Measurements from ENCODE around the gene SPTBN4. TPM values are rescaled to one million over a fixed set of nuclear protein-coding genes. Genes with fewer than 3 reads are reported as not detected.

Gene SPTBN4
- total and polyA plus RNA-seq, 2 of the 4 experiments (the other 2 are of a cell fraction): 0.72 to 0.91 TPM

GRCh38 chr19:40589591-40590429 lies 123.0 kb downstream of the SPTBN4 start (continued):
- no peak for TF ChIP-seq ELK1 (IDR thresholded peaks at IDR 0.05; ENCODE audit: borderline replicate concordance, low read depth, low read length)

- intact Hi-C loops (cut with micrococcal nuclease) (loop anchor here (10.0 kb wide), 1 partner anchor 456 kb away; no protein-coding TSS in a partner anchor), in situ Hi-C loops (cut with MboI; ENCODE audit: low sequenced_read_pairs) (no loop called here), dilution Hi-C loops (cut with HindIII; ENCODE audit: low sequenced_read_pairs, unreplicated experiment) (no loop called here)
- no peaks in the 10 kb centered on the region for H3K9me3 ChIP-seq (ENCODE audit: control insufficient read depth, insufficient read depth, low read length)
- H3K56ac ChIP-seq (ENCODE audit: extremely low read depth, insufficient read depth, low read length): no peak overlapping the region
- no peak overlapping the region for H3K4me3 ChIP-seq (ENCODE audit: insufficient read depth, low read depth, low read length)
- H3K18ac ChIP-seq (ENCODE audit: low read depth, low read length): no peak overlapping the region
- H3K27ac ChIP-seq (ENCODE audit: insufficient read depth, low read length): no peak overlapping the region
- no TSS peak for BruUV-seq (replicated peaks)
- H2BK120ac ChIP-seq (ENCODE audit: low read depth, low read length): no peak overlapping the region
- no peak overlapping the region for H3K9ac ChIP-seq (ENCODE audit: low read depth, low read length)
- no peak overlapping the region for H2AFZ ChIP-seq (replicated peaks; ENCODE audit: low read length, poor library complexity)
- H4K91ac ChIP-seq (ENCODE audit: insufficient read depth, low read depth, low read length): no peak overlapping the region
- peaks cover 7% of the 10 kb centered on the region for H3K4me1 ChIP-seq (ENCODE audit: control insufficient read depth, insufficient read depth, low read length)
- H3K27me3 ChIP-seq (ENCODE audit: control insufficient read depth, insufficient read depth, low read length): no peaks in the 10 kb centered on the region
- ChIA-PET POLR2A (ENCODE audit: unreplicated experiment) (no interaction called here), CTCF (no interaction called here)
- peak overlapping the region; percentile 16 for H2AK9ac ChIP-seq (replicated peaks; ENCODE audit: low read depth, low read length, poor library complexity)
- WGBS, 2 experiments (ENCODE audit: extremely low coverage in 2 of 2, insufficient read length in 1 of 2): 40% methylated on average over 10 of the region's 22 CpGs; no CpG with 5 or more reads in 1 of the 2 experiments
- no peak overlapping the region for H4K5ac ChIP-seq (ENCODE audit: low read depth, low read length)
- H4K20me1 ChIP-seq (ENCODE audit: insufficient read depth, low read length): no peaks in the 10 kb centered on the region
- H3K4me2 ChIP-seq (ENCODE audit: low read depth, low read length): no peak overlapping the region
- H2AK5ac ChIP-seq (ENCODE audit: low read depth, low read length): no peak overlapping the region
- no peak overlapping the region for H2BK15ac ChIP-seq (ENCODE audit: low read depth, low read length)
- peaks cover 40% of the 10 kb centered on the region for H3K36me3 ChIP-seq (ENCODE audit: control insufficient read depth, insufficient read depth, low read length)
- no peak overlapping the region for H3K4ac ChIP-seq (ENCODE audit: low read depth, low read length)
- H2BK20ac ChIP-seq (ENCODE audit: low read depth, low read length): no peak overlapping the region
- H3K9me1 ChIP-seq (ENCODE audit: insufficient read depth, low read length): peaks cover 4% of the 10 kb centered on the region; the same call in 1 of the 2 replicates
- DNase-seq (no peak), ATAC-seq (ENCODE audit: low read depth) (no peak)
- no peak overlapping the region for H3K23ac ChIP-seq (ENCODE audit: low read depth, low read length)
- peaks cover 0 to 4% of the 10 kb centered on the region in 2 experiments; a peak in 1 of 4 replicates for H3K79me1 ChIP-seq (ENCODE audit: low read depth in 1 of 2, low read length in 2 of 2)
- H4K8ac ChIP-seq (ENCODE audit: low read depth in 2 of 2, low read length in 2 of 2): no peak overlapping the region
- no peak overlapping the region for H2BK5ac ChIP-seq (ENCODE audit: low read depth, low read length, poor library complexity, severe bottlenecking)
- no peak overlapping the region for H3K14ac ChIP-seq (replicated peaks; ENCODE audit: low read depth, low read length)
- no peak for TF ChIP-seq RCOR1 (IDR thresholded peaks at IDR 0.05; ENCODE audit: insufficient replicate concordance, low read length)
- no peak for TF ChIP-seq FOS (IDR thresholded peaks at IDR 0.05; ENCODE audit: low read depth, low read length)
- TF ChIP-seq CHD1 (IDR thresholded peaks at IDR 0.05; ENCODE audit: low read depth, low read length): no peak
- TF ChIP-seq NFE2L2 (IDR thresholded peaks at IDR 0.05; ENCODE audit: low read depth, low read length): no peak
- no peak for TF ChIP-seq MAZ (IDR thresholded peaks at IDR 0.05; ENCODE audit: borderline replicate concordance, low read depth, low read length)
- TF ChIP-seq BHLHE40 (IDR thresholded peaks at IDR 0.05; ENCODE audit: low read depth, low read length): no peak
- no peak for TF ChIP-seq RAD21 (IDR thresholded peaks at IDR 0.05; ENCODE audit: low read length)
- no peak for TF ChIP-seq MAFK (IDR thresholded peaks at IDR 0.05; ENCODE audit: low read depth, low read length)
- no peak for TF ChIP-seq CTCF (conservative IDR thresholded peaks at IDR 0.05; ENCODE audit: low read depth, low read length)
- TF ChIP-seq POLR2A (IDR thresholded peaks at IDR 0.05; ENCODE audit: low read depth, low read length): no peak
- no peak for TF ChIP-seq MXI1 (IDR thresholded peaks at IDR 0.05; ENCODE audit: borderline replicate concordance, low read depth, low read length)
- TF ChIP-seq CEBPB (IDR thresholded peaks at IDR 0.05; ENCODE audit: low read depth, low read length): no peak
Observed at GRCh38 chr19:40590464-40591265, 123.9 kb downstream of the SPTBN4 start.
